DMS153 treated with DMSO at 0.1 percent for 48 hours (cell line): Measurements from ENCODE around the gene KCNJ5.

ENCODE experiments used
- DNase-seq: peaks from one replicate; lab custom pipeline; 2025; ENCODE audit not compliant: unreplicated experiment; lab: John Stamatoyannopoulos, UW

The KCNJ5 gene

DNA sequence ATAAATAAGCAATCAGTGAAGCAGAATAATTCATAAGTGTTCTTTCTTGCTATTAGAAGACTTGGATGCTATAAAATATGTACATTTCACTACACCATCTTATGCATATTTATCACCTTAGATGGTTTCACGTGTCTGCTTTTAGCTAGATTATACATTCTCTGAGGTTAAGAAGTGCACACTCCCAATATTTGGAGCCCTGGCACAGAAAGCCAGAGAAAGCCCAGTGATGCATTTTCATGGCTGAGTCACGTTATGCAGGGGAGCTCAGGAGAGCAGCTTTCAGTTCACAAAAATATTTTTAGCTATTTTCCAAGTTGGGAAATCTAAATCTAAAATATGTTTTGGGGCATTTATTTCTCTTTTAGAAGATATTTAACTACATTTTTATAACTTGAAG lies 56.6 kb downstream of the KCNJ5 start:
- DNase-seq, result no peak

GRCh38 chr11:128948583-128948982 lies 57.4 kb downstream of the KCNJ5 start:
- DNase-seq, result no peak

DNA sequence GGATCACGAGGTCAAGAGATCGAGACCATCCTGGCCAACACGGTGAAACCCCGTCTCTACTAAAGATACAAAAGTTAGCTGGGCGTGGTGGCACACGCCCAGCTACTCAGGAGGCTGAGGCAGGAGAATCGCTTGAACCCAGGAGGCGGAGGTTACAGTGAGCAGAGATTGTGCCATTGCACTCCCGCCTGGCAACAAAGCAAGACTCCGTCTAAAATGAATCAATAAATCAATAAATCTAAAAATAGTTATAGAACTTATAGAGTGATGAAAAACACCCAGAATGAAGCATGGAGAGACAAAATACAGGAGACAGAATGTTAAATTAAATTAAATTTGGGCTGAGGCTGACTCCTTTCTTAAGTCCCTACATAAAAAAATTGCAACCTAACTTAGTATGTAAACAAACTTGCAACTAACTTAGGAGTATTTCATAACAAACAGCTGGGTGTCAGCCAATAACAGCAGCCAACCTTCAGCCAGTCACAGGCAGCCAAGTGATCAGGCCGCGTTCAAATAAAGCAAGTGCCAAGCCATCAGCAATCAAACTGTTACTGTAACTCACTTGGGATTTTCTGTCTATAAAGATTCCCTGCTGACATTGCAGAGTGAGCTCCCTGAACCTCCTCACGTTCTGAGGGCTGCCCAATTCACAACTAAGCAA lies 58.8 kb downstream of the KCNJ5 start:
- DNase-seq, result no peak

DNA sequence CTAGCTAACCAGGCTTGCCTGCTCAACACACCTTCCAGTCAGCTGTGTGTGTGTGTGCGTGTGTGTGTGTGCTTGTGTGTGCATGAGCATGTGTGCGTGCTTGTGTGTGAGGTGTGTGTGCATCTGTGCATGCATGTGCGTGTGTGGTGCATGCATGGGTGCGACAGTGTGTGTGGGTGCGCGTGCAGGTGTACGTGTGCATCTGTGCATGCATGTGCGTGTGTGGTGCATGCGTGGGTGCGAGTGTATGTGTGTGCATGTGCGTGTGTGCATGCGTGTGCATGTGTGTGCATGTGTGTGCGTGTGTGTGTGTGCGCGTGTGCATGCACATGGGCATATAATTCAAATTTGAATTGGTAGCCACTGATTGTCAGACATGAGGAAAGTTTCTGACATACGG lies 62.0 kb downstream of the KCNJ5 start:
- no peak for DNase-seq

GRCh38 chr11:128955636-128956035 lies 64.5 kb downstream of the KCNJ5 start:
- no peak for DNase-seq

- peak; percentile 84 for DNase-seq
Measured at GRCh38 chr11:128956401-128957201, 65.4 kb downstream of the KCNJ5 start.

- DNase-seq, result no peak
Measured at GRCh38 chr11:128957202-128957482, 66.0 kb downstream of the KCNJ5 start.

- DNase-seq, result no peak
Measured at GRCh38 chr11:128961645-128962044, 70.5 kb downstream of the KCNJ5 start.

DNA sequence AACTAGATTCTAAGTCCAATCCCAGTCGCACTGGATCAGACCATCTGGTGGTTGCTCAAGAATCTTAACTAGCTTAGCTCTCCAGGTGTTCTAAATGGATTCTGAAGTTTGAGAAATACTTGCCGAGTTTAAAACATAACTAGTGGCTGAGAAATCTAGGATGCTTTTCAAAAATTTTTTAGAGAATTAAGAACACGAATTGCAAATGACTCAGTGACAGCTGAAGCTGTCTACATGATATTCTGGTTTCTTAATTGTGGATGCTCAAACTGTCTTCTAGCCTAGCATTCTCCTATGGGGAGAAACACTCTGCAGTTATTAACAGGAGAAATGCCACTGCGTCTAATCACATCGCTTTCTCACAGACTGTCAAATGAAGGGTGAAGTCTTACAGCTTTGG lies 71.7 kb downstream of the KCNJ5 start:
- no peak for DNase-seq

- DNase-seq, result no peak
Measured at GRCh38 chr11:128963744-128964325, 72.7 kb downstream of the KCNJ5 start.

DNA sequence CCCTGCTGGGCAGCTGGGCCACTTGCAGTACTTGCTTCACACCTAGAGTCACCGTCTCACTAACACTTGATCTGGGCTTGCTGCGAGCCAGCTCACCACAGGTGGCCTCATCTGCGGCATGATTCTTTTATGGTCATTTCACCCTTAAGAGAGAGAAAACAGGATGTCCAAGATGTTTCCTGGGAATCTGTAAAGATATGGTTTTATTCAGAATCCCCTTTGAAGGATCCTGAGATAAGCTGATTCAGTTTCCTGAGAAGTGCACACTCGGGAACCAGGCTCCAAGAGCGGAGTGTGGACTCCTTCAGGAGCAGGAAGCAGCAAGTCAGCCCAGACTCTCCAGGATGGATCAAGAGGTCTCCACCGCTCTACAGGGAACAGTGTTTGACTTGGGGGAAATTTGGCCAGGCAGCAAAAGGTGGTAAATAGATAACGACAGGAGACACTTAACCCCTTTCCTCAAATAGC lies 73.3 kb downstream of the KCNJ5 start:
- no peak for DNase-seq

DNA sequence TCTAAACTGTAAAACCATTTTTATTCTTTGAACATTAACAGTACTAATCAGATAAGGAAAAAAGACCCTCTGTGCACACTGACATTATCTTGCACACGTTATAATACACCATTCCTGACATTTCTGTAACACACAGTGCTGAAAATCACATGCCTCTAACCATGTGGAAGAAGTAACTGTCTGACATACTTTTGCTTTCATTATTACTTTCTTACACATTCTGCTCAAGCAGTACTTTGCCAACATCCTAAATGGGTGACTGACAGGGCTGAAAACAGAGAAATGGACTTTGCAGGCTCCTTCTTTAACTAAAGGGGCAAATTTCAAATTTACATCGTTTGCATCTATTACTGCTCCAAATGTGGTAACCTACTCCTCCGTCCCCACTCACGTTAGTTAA lies 74.3 kb downstream of the KCNJ5 start:
- no peak for DNase-seq

DNA sequence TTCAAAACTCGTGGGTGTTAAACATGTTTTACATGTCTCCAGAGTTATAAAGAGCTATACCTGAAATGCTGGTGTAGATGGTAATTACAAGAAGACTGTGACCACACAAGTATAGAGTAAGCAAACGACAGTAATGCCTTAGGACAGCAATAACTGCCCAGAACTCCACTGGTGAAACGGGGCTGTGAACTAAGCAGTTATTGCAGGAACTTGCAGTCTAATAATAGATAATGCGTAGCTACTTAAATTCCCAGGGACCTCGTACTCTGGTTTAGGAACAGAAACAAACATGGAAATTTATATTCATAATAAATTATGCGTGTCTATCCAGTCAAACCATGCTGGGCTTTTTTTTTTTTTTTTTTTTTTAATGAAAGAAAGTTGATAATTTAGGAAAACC lies 76.4 kb downstream of the KCNJ5 start:
- no peak for DNase-seq

- no peak for DNase-seq
Measured at GRCh38 chr11:128968916-128969315, 77.8 kb downstream of the KCNJ5 start.
